A673 (cell line): ENCODE measurements around the gene JHY.

ENCODE experiments used
- CTCF ChIP-seq: fragments of 300-800, 200-600 bp; sonication (generic); conservative IDR thresholded peaks from 2 replicates; pipeline ENCODE4 v1.5.1; 2017; ENCODE audit warnings: low read depth, mild to moderate bottlenecking, antibody characterized with exemption, low read length, moderate library complexity, mixed read lengths
- EZH2 ChIP-seq: fragments of 200-600 bp; sonication (generic); IDR thresholded peaks from 2 replicates; pipeline ENCODE4 v1.6.1; 2017; ENCODE audit warnings: borderline replicate concordance, low read depth, mild to moderate bottlenecking, mixed read lengths, antibody characterized with exemption, low read length; ENCODE audit not compliant: poor library complexity, severe bottlenecking

- TF ChIP-seq EZH2 = no peak
- no peak for TF ChIP-seq CTCF
Measured at GRCh38 chr11:122900587-122901202, 18.1 kb downstream of the JHY start.
